ENCODE measurements around the gene CCT7.
"Not testable (repeated sequence)": the region's sequence is repeated elsewhere in the genome, so short reads cannot be mapped to it uniquely, and the experiment has no call there.

Gene CCT7

DNA sequence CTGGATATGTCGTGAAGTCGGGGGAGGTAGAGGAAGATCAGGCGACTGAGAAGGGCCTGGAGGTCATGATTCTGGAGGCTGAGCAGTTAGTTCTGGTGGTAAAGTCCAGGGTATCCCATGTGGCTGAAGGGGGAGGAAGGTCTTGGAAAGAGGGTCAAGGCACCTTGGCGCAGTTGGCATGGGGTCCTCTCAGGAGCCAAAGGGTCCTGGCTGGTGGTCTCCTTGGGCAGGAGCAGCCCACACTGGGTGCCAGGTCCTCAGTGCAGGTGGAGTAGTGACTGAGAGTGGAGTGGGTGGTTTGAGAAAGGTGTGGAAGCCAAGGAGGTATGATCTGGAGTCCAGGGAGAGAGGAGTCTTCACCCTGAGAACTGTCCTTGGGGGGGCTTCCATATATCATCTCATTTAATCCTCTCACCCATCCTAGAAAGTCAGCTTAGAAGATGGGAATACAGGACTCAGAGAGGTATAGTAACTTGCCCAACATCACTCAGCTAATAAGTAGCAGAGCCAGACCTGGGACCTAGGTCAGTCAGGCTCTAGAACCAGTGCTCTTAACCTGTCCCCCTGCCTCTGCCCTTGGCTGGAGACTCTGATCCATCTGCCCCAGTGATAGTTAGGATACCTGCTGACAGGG, 25.7 kb downstream of the CCT7 start:
- TF ChIP-seq, protein P1, sequence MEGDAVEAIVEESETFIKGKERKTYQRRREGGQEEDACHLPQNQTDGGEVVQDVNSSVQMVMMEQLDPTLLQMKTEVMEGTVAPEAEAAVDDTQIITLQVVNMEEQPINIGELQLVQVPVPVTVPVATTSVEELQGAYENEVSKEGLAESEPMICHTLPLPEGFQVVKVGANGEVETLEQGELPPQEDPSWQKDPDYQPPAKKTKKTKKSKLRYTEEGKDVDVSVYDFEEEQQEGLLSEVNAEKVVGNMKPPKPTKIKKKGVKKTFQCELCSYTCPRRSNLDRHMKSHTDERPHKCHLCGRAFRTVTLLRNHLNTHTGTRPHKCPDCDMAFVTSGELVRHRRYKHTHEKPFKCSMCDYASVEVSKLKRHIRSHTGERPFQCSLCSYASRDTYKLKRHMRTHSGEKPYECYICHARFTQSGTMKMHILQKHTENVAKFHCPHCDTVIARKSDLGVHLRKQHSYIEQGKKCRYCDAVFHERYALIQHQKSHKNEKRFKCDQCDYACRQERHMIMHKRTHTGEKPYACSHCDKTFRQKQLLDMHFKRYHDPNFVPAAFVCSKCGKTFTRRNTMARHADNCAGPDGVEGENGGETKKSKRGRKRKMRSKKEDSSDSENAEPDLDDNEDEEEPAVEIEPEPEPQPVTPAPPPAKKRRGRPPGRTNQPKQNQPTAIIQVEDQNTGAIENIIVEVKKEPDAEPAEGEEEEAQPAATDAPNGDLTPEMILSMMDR (IDR thresholded peaks at IDR 0.05; ENCODE audit: insufficient read depth, missing control alignments): no peak
- DNase-seq (ENCODE audit: insufficient read length, low spot score) (no peak), FAIRE-seq (no peak)

DNA sequence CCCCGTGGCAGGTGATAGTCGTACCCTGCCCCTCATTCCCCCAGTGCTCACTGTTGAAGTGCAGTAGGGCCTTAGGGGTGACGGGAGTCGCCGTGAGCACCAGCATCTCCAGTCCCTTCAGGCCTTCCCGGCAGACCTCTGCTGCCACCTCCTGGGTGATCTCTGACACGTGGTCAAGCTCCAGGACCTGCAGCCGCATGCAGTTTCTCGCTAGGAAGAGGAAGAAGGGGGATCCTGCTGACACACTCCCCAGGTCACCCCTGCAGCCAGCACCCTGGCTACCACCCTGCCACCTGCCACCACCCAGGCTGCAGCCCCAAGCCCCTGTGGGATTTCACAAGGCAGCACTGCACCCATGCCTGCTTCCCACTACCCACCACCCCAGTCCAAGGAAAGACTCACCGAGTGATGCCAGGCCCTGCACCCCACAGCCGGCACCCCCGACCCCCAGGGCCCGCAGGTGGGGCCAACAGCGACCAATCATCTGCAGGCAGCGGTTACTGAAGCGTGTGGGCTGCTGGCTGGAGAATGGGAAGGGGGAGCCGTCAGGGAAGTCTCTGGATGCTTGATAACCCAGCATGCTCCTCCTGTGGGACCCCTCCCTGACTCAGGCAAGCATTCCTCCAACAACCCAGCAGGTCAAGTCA, 26.4 kb downstream of the CCT7 start:
- DNase-seq (ENCODE audit: insufficient read length, low spot score): peak; percentile 72
- TF ChIP-seq, protein P1 (IDR thresholded peaks at IDR 0.05; ENCODE audit: insufficient read depth, missing control alignments): peak; percentile 57
- FAIRE-seq: no peak

DNA sequence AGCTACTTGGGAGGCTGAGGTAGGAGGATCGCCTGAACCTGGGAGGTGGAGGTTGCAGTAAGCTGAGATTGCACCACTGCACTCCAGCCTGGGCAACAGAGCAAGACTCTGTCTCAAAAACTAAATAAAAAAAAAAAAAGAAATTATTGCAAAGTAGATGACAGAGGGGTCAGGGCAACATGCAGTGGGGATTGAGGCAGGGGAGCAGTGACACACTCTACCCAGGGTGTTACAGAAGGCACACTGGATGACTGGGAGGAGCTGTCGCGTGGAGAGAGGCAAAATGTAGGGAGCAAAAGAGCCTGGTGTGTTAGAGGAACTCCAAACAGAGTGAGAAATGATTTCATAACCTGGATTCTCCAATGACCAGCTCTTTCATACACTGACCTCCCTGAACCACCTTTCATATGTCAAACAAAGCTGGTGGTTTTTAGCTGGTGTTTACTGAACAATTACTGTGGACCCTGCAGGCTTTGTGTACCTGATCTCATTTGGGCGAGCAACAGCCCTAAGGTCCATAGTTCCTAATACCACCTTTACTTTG, 28.1 kb downstream of the CCT7 start:
- TF ChIP-seq, protein P1 (IDR thresholded peaks at IDR 0.05; ENCODE audit: insufficient read depth, missing control alignments): no peak
- DNase-seq (ENCODE audit: insufficient read length, low spot score) (no peak), FAIRE-seq (no peak)

DNA sequence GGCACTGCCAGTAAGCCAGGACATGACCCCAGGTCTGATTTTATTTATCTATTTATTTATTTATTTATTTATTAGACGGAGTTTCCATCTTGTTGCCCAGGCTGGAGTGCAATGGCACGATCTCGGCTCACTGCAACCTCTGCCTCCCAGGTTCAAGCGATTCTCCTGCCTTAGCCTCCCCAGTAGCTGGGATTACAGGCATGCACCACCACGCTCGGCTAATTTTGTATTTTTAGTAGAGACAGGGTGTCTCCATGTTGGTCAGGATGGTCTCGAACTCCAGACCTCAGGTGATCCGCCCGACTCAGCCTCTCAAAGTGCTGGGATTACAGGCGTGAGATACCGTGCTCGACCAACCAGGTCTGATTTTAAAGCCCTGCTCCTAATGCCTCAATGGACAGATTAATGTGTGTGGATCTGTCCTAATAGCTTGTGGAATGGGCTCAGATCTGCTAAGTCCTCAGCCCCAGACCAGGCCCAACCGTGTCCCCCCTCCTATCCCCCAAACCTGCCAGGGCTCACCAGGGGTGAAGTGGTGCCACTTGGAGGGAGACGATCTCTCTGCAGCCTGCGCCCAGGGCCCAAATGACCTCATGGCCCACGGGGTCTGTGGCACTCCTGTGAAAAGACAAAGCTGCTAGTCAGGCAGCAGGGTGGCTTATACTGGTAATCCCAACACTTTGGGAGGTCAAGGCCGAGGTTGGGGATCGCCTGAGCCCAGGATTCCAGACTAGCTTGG, 28.8 kb downstream of the CCT7 start:
- DNase-seq (ENCODE audit: insufficient read length, low spot score); FAIRE-seq: not testable (repeated sequence)

DNA sequence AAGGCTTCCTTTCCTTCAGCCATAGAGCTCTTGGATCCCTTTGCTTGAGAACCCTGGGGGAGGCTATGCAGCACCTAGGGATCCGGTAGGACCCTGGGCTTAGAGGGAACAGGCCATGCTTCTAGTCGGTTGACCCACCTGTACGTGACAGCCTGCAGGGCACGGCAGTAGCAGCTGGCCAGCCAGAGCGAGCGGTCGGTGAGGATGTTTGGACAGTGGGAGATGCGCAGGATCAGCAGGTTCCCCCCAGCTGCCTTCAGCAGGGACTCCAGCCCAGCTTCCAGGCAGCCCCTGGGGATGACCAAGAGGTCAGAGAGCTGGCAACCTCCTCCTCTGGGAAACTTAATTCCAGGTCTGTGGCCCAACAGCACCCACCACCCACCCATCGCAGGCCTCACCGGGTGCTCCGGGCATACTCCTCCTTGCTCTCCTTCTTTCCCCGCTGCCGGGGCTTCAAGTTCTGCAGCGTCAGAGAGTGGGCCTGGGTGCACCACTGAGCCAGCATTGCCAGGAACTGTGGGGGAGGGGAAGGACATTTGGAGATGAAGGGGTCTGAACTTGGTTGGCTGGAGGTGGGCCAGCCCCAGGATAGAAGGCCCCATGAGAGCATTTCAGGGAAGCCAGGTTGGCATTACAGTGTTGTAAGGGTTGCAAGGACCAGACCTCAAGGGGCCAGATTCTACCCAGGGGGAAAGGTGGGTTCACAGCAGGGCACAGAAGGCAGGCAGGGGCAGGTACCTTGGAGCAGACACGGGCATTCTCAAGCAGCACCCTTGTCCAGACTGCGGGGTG, 29.6 kb downstream of the CCT7 start:
- DNase-seq (ENCODE audit: insufficient read length, low spot score) (no peak), FAIRE-seq (no peak)
- TF ChIP-seq, protein P1 (IDR thresholded peaks at IDR 0.05; ENCODE audit: insufficient read depth, missing control alignments): no peak

DNA sequence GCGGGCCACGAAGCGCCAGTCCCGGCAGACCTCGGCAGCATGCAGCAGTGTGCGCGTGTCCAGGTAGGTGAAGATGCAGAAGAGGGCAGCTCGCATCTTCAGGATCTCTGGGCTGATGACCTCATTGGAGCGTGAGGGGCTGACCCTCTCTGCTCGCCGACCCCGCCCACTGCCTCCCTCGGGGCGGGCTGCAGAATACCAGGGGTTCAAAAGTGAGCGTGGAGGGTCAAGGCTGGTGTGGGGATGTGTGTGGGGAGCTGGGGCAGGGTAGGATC, 30.2 kb downstream of the CCT7 start:
- TF ChIP-seq, protein P1 (IDR thresholded peaks at IDR 0.05; ENCODE audit: insufficient read depth, missing control alignments): no peak
- FAIRE-seq (no peak), DNase-seq (ENCODE audit: insufficient read length, low spot score) (no peak)

DNA sequence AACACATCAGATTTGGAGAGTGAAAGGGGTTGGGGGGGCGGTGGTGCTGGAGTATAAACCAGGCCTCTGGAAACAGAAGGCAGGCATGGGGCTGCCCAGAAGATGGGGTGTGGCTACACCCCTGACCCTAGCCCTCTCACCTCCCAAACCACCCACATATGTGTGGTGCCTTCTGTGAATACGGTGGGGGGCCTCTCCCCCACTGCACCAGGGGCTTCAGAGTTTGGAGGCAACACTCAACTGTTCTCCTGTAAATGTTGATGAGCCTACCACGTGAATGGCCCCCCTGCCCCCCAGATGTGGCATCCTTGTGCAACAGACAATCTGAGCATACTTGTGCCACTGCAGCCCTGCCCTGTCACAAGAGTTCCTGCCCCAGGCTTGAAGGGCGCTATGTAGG, 30.7 kb downstream of the CCT7 start:
- no peak for FAIRE-seq
- no peak for DNase-seq (ENCODE audit: insufficient read length, low spot score)
- TF ChIP-seq, protein P1 (IDR thresholded peaks at IDR 0.05; ENCODE audit: insufficient read depth, missing control alignments): no peak

Data from D721Med (cell line).